22Rv1 (cell line): ENCODE measurements around the gene ASPSCR1.

Experiments used
- H3K27ac ChIP-seq: fragments of 450-650 bp; 2 replicates; pipeline ENCODE4 v1.5.1; 2017
- ZFX ChIP-seq: fragments of 450-650 bp; IDR thresholded peaks from 2 replicates; pipeline ENCODE4 v1.6.1; 2017; ENCODE audit warnings: antibody characterized with exemption, borderline replicate concordance
- TF ChIP-seq, protein P1 (sequence below): fragments of 450-650 bp; IDR thresholded peaks from 2 replicates; pipeline ENCODE4 v1.5.1; 2017; ENCODE audit warnings: mild to moderate bottlenecking

The ASPSCR1 gene

DNA sequence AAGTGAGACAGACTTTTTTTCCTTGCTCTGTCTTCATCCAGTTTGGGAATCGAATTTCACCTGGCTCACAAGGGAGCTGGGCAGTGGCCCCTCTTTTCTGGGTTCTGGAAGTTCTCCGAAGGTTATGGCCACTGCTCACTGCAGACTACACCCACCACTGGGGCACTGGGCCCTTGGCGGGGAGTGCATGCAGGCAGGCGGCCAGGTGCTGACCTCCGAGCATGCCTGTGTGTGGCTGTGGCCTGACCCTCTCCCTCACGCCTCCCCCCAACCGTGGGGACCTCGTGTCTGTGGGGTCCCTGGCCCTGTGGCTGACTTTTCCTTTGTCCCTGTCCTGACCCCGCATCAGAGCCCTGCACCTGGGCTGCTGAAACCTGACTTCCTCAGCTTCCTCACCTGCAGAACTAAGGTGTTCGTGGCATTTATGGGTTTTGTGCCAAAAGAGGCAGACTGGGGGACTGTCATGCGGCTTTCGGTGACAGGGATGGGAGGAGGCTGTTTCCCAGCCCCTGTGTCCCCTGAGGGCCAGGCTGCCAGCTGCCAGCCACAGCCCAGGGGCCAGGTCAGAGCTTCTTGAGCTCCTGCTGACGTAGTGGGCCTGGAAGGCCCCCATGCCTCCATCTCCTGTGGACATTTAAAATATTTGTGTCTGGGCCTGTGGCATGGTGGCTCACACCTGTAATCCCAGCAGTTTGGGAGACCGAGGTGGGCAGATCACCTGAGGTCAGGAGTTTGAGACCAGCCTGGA is 21.4 kb downstream of the ASPSCR1 start:
- TF ChIP-seq ZFX = no peak
- TF ChIP-seq, protein P1, sequence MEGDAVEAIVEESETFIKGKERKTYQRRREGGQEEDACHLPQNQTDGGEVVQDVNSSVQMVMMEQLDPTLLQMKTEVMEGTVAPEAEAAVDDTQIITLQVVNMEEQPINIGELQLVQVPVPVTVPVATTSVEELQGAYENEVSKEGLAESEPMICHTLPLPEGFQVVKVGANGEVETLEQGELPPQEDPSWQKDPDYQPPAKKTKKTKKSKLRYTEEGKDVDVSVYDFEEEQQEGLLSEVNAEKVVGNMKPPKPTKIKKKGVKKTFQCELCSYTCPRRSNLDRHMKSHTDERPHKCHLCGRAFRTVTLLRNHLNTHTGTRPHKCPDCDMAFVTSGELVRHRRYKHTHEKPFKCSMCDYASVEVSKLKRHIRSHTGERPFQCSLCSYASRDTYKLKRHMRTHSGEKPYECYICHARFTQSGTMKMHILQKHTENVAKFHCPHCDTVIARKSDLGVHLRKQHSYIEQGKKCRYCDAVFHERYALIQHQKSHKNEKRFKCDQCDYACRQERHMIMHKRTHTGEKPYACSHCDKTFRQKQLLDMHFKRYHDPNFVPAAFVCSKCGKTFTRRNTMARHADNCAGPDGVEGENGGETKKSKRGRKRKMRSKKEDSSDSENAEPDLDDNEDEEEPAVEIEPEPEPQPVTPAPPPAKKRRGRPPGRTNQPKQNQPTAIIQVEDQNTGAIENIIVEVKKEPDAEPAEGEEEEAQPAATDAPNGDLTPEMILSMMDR = no peak
- no peak overlapping the region for H3K27ac ChIP-seq

DNA sequence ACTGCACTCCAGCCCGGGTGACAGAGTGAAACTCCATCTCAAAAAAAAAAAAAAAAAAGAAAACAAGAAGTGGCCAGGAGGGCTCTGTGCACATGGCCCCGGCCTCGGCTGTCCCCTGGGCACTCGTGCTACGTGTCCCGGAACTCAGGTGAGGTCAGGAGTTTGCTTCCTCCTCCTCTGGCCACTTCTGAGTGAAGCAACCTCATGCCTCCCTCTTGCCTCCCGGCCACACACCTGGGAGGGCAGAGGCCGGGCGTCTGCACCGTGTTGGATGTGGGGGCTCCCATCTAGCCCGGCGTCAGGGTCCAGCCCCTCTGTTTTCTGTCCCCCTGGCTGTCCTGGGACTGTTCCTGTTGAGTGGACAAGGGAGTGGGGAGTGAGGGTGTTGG is 22.2 kb downstream of the ASPSCR1 start:
- H3K27ac ChIP-seq = no peak overlapping the region
- TF ChIP-seq ZFX = no peak
- TF ChIP-seq, protein P1 = no peak

DNA sequence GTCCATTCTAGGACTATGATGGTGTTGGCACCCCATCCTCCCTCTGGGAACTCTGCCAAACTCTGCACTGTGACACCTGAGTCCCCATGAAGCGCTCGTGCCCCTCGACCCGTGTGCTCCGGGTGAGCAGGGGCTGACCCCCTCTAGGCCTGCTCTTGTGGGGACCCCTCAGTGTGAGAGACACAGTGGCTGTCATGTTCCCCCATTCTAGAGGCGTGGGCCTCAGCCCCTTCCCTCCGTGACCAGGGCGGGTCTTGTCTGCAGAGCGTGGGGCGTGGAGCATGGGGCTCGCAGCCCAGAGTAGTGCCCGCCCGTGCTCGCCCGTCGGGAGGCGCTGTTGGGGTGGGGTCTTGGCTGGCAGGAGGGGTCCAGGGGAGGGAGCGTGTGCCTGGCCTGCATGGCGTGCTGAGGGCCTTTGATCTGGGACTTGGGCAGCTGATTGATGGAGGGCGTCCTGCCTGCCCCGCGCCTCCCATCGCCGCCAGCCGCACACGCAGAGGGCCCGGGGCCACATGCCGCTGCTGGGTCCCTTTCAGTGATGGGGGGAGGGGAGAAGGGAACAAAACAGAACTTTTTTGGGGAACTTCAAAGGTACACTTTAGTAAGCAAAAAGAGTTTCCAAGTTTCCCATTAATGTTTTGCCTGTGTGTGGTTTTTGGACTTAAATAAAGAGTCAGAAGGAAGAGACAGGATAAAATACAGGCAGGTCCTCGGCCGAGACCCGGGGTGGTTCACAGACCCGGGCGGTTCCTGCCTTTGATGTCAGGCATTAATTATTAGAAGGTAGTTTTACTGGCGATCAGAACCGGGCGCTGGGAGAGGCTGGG is 22.8 kb downstream of the ASPSCR1 start:
- no peak overlapping the region for H3K27ac ChIP-seq

DNA sequence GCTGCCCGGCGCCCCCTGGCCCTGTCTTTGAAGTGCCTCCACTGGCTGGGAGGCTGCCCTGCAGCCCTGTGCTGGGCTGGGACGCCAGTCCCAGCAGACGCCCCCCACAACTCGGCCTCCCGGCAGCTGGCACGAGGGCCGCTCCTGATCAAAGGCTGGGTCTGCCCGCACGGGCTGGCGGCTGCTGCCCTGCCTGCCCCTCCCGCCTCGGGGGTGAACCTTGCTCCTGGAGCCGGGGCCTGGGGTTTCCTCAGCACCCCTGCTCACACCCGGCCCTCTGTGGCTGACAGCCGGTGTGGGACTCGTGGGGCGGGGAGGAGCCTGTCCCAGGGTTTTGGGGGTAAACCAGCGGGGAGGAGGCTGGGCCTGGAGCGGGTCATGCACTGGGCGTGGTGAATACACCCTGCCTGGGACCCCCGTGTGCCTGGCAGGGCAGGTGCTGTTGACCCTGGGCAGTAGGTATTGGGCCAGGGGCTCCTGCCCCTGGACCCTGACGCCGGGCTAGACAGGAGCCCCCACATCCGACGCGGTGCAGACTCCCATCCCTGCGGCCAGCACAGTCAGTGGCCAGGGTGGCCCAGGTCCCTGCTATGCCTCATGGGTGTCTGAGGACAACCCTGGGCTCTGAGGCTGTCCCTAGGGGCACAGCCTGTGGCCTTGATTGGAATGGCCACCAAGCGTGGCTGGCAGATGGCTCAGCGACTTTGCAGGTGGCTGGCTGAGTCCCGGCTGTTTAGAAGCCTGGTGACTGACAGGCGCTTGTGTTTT is 23.6 kb downstream of the ASPSCR1 start:
- no peak overlapping the region for H3K27ac ChIP-seq

More for the DNA sequence above, 22.8 kb downstream of the ASPSCR1 start:
- no peak for TF ChIP-seq ZFX
- TF ChIP-seq, protein P1 = no peak

DNA sequence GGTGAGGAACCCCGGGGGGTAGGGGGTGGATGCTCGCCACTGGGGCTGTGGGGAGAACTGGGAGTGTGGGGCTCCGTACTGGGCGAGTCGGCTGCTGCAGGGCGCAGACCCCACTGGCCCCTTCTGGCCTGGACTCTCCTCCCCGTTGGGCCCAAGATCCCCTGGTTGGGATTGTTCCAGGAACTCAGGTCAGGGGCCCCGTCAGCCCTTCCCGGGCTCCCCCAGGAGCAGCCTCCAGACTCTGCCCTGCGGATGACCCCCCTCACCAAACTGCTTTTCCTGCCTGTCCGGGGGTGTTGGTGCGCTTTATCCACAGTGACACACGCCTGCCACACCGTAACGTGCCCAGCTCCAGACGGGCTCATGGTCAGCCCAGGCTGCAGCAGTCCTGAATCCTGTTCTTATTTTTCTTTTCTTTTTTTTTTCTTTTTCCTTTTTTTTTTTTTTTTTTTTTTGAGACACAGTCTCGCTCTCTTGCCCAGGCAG is 24.2 kb downstream of the ASPSCR1 start:
- H3K27ac ChIP-seq = no peak overlapping the region
- TF ChIP-seq, protein P1 = no peak
- TF ChIP-seq ZFX = no peak

More for the DNA sequence above, 23.6 kb downstream of the ASPSCR1 start:
- TF ChIP-seq ZFX = no peak
- TF ChIP-seq, protein P1 = no peak

DNA sequence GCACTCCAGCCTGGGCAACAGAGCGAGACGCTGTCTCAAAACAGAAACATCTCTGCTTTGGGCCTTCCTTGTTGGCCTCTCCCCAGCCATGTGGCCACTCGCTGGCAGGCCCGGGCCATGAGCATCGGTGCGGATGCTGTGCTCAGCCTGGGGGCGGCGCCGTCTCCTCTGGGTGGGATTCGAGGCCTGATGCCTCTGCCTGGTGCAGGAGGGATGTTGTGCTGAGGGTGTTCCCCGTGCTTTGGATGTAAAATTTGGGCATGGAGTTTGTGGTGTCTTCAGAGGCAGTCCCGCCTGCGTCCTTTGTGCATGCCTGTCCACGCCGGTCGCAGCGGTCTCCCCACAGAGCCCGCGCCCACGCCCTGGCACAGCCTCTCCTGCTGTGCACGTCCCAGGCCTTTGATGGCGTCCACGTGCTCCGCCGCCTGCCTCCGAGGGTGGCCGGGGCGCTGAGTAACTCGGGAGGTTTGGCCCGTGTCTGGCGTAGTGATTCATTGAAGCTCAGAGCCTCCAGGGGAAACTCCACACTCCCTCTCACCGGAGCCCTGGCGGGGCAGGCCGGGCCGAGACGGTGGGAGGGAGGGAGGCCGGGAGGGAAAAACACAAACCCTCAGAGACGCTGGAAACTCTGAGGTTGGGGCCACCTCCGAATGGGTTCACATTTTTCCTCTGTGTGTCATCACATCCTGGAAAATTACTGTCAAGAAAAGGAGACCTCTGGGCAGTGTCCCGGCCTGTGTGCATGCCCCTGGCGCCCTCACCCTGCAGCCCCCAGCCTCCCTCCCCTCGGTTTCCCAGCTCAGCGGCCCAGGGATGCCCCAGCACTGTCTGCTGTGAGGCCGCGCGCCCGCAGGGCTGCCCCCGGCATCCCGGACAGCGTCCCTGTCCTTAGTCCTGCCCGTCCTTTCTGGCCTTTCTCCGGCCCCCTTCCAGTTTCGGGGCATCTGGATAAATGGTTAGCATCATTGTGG is 26.3 kb downstream of the ASPSCR1 start:
- no peak overlapping the region for H3K27ac ChIP-seq
- TF ChIP-seq, protein P1 = no peak
- TF ChIP-seq ZFX = no peak
